NCI-H460 (cell line): ENCODE results near the gene UBE2Q2. TPM values are rescaled to one million over a fixed set of nuclear protein-coding genes. Genes with fewer than 3 reads are reported as not detected.
"Not testable (repeated sequence)": the region's sequence is repeated elsewhere in the genome, so short reads cannot be mapped to it uniquely, and the experiment has no call there.

Experiments used
- DNase-seq: peaks from one replicate; pipeline ENCODE4 v3.0.0-alpha.2; 2016; ENCODE audit warnings: low read depth; ENCODE audit errors: extremely low read depth
- polyA plus RNA-seq: library from polyadenylated mRNA; depleted of rRNA; stranded (reverse); fragments of >200 nt; gene quantifications from 2 replicates; pipeline ENCODE4 v1.2.3, GENCODE V29; 2014; cell fraction: nucleus; rRNA removed
- total RNA-seq: library from RNA; depleted of rRNA; stranded (reverse); fragments of >200 nt; shearing (Covaris generic); gene quantifications from 2 replicates; pipeline ENCODE4 v1.2.3, GENCODE V29; 2014; rRNA removed

Gene UBE2Q2
- total RNA-seq: 20.8 and 25.4 TPM in 2 replicates
- polyA plus RNA-seq: 28.8 and 35.6 TPM in 2 replicates

GRCh38 chr15:75842722-75843677 lies at the start of gene UBE2Q2:
UBE2Q2 (plus strand) TSS chr15:75843447; CDS start chr15:75843667, 220 bp downstream.
- peak; percentile 62 for DNase-seq

GRCh38 chr15:75796321-75796720 lies 46.9 kb upstream of the UBE2Q2 start:
- no peak for DNase-seq

GRCh38 chr15:75797146-75797545 lies 46.1 kb upstream of the UBE2Q2 start:
- not testable (repeated sequence) for DNase-seq

- DNase-seq: no peak
These were observed 44.1 kb upstream of the UBE2Q2 start for GRCh38 chr15:75799190-75799589.

GRCh38 chr15:75800409-75800808 lies 42.8 kb upstream of the UBE2Q2 start:
- not testable (repeated sequence) for DNase-seq

GRCh38 chr15:75801859-75802593 lies 41.2 kb upstream of the UBE2Q2 start:
- peak; percentile 76 for DNase-seq

- not testable (repeated sequence) for DNase-seq
These were observed 35.8 kb upstream of the UBE2Q2 start for GRCh38 chr15:75807486-75807885.

GRCh38 chr15:75808009-75808408 lies 35.2 kb upstream of the UBE2Q2 start:
- DNase-seq: not testable (repeated sequence)

- DNase-seq: no peak
These were observed 34.7 kb upstream of the UBE2Q2 start for GRCh38 chr15:75808563-75808962.

GRCh38 chr15:75809986-75810750 lies 33.1 kb upstream of the UBE2Q2 start:
- DNase-seq: peak; percentile 22

GRCh38 chr15:75810874-75811498 lies 32.3 kb upstream of the UBE2Q2 start:
- no peak for DNase-seq

GRCh38 chr15:75811626-75812025 lies 31.6 kb upstream of the UBE2Q2 start:
- DNase-seq: no peak

GRCh38 chr15:75814794-75815193 lies 28.5 kb upstream of the UBE2Q2 start:
- DNase-seq: no peak

- no peak for DNase-seq
These were observed 27.2 kb upstream of the UBE2Q2 start for GRCh38 chr15:75815811-75816719.

GRCh38 chr15:75817138-75817935 lies 25.9 kb upstream of the UBE2Q2 start:
- DNase-seq: no peak

GRCh38 chr15:75820206-75820605 lies 23.0 kb upstream of the UBE2Q2 start:
- DNase-seq: no peak

- DNase-seq: no peak
These were observed 21.4 kb upstream of the UBE2Q2 start for GRCh38 chr15:75821786-75822345.

GRCh38 chr15:75822685-75823278 lies 20.5 kb upstream of the UBE2Q2 start:
- DNase-seq: no peak
